IPS-NIHi7 (cell line): ENCODE measurements around the gene LAMA3.

Experiments used
- DNase-seq: peaks from one replicate; pipeline ENCODE4 v3.0.0; 2012; ENCODE audit warnings: mixed read lengths; ENCODE audit errors: extremely low spot score

Gene LAMA3

DNA sequence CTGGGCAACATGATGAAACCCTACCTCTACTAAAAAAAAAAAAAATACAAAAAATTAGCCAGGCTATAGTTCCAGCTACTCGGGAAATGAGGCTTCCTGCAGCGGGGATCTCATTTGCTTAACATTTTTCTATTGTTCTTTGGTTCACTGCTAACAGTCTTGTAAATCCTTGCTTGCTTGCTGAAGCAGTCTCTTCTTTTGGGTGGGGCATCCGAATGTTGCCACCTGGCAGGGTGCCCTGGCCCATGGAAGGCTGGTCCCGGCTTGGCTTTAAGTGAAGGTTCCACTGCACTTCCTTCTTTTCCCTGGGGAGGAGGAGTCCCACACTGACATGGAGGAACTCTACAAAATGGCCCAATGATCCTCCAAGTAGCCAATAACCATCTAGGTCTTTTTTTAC lies 20.5 kb upstream of the LAMA3 start:
- peak; percentile 55 for DNase-seq

- DNase-seq, result no peak
Observed at GRCh38 chr18:23669202-23669766, 20.0 kb upstream of the LAMA3 start.

DNA sequence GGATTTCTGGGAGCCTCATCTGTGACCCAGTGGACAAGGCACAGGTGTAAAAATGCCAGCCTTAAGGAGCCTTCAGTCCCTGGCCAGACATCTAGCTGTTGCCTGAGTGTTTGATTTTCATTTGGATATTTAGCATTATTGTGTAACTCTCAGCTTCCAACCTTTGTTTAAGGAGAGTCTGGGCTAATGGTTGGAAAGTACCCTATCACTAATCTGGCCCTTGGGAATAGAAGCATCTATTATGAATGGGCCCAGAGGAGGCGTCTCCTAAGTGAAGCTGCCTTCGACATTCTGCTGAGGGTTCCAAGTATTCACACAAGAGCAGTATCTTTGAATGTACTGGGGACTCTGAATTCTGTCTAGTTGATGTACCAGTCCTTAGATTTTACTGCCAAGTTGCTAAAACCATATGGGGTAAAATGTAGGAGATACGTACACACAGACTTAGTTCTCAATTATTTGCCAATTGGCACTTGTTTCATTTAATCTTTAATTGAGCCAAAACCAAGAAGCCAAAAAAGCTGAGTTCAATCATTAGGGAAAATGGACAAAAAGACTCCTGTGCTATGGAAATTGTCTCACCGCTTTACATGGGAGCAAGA lies 19.3 kb upstream of the LAMA3 start:
- DNase-seq, result no peak

- no peak for DNase-seq
Observed at GRCh38 chr18:23671564-23671963, 17.7 kb upstream of the LAMA3 start.

DNA sequence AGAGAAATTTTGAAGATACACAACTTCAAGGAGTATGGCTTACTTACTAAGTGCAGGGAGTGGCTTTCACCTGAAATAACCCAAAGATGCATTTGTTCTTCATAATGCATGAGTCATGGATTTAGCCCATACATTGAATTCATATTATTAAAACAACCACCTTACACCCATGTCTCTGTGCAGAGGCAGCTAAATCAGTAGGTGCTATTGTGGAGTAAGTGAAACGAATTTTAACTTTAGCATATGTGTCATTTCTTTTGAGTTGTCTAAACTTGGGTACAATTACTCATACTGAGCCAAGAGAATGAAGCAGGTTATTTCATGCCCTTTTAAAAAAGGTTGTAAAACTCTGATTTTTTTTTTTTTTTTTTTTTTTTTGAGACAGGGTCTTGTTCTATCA lies 15.5 kb upstream of the LAMA3 start:
- no peak for DNase-seq

- DNase-seq, result no peak
Observed at GRCh38 chr18:23675236-23675635, 14.0 kb upstream of the LAMA3 start.

DNA sequence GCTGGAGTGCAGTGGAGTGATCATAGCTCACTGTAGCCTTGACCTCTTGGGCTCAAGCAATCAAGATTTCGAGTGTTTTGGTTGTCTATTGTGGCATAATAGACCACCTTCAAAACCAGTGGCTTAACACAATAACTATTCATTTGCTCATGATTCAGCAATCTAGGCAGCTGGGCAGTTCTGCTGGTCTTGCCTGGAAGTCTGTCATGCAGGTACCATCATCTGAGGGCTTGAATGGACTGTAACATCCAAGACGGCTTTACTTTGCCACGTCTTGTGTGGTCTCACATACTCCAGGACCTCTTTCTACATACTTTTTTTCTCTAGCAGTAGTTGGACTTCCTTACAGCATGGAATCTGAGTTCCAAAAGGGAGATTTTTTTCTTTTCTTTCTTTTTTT lies 13.4 kb upstream of the LAMA3 start:
- no peak for DNase-seq

DNA sequence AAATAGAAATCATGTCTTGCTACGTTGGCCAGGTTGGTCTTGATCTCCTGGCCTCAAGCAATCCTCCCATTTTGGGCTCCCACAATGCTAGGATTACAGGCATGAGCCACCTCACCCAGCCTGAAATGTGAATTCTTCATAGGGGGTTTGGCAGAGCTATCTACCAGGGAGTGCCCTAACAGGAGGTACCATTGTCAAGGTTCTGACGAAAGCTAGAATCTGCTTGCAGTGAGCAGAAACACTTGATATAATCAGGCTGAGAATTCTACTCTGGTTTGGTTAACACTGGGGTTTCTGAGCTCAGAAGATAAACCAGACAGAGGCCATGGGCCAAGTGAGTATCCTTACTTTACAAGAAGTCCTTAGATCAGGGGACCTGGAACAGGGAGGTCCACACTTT lies 7.2 kb upstream of the LAMA3 start:
- DNase-seq, result no peak

DNA sequence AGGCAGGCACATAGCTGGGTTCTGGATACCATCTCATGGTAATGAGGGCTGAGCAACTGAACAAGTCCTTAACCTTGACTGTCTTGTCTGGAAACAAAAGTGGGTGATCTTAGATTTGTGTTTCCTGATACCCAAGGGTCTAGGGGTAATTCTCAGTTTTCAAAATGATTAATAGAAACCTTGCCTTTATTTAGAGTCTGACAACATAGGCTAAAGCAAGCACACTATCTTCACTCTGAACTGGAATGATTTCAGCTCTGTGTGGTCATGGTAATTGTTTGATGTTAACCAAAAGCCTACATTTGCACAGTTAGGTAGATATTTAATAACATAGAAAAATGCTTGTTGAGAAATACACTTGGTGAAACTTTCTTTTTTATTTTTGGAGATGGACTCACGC lies 6.8 kb upstream of the LAMA3 start:
- DNase-seq, result no peak

DNA sequence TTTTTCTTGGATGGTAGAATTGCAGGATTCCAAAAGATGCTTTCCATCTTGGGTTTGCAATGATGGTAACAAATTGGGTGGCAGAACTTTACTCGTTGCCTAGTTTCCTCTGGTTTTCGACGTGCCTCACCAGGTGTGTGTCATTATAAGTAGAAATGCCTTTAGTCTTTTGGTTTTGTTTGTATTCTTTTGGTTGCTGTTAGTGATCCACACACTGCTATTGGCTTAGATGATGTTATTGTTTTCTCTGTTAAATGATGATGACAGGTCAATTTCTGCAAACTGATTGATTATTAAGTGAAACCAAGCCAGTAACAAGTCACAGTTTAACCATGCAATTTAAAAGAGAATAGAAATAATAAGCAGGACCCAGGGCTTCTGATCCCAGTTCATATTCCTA lies 6.1 kb upstream of the LAMA3 start:
- no peak for DNase-seq

- DNase-seq, result no peak
Observed at GRCh38 chr18:23683671-23684070, 5.6 kb upstream of the LAMA3 start.

GRCh38 chr18:23684515-23685197 lies 4.6 kb upstream of the LAMA3 start:
- no peak for DNase-seq

- DNase-seq, result no peak
Observed at GRCh38 chr18:23688528-23688927, 725 bp upstream of the LAMA3 start.

- peak; percentile 46 for DNase-seq
Observed at GRCh38 chr18:23689616-23690504, 607 bp downstream of the LAMA3 start.

DNA sequence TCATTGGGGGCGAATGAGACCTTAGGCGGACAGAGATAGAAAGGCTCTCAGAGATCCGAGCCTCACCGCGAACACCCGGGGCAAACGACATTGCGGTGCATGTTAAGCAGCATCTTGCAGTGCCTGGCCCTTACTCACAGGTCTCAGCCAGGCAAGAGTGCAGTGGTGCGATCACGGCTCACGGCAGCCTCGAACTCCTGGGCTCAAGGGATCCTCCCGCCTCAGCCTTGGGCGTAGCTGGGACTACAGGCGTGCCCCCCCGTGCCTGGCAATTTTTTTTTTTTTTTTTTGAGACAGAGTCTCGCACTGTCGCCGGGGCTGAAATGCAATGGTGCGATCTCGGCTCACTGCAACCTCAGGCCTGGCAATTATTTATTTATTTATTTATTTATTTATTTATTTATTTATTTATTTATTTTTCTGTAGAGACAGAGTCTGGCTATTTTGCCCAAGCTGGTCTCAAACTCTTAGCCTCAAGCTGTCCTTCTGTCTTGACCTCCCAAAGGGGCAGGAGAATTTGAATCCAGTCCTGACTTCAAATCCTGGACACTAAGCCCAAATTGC lies 1.3 kb downstream of the LAMA3 start:
- DNase-seq, result no peak

DNA sequence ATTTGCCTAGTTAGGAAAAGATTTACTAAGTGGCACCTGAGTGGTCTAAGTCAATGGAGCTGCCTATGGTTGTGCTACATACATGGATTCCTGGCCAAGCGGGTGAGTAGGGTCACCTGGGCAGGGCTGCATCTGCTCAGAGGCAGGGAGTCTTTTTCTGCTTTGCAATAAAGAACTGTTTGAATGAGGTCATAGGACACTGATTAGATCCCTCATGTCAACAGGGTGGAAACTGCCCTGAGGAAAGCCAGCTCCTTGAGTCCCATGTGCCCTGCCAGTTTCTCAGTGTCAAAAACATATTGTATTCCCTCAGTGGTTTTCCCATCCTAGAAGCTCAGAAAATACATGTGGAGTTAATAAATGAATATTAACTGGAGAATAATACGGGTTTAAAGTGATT lies 4.6 kb downstream of the LAMA3 start:
- DNase-seq, result no peak

GRCh38 chr18:23694637-23695430 lies 5.6 kb downstream of the LAMA3 start:
- DNase-seq, result no peak

DNA sequence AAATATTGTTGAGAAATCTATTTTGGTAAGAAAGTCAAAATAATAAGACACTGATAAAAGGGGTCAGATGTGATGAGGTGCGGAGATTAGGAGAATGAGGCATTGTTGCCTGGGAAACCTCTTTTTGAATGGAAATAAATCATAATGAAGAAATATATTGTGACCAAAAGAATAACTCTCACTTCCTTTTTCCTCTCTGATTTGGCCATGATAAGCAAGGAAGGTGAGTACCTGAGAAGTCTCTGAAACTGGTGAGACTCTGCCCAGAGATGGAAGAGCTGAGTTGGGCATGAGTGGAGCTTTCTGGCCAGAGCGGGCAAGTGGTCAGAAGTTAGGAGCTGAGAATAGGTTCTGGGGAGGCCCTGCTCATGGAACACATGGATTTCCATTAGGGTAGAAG lies 11.8 kb downstream of the LAMA3 start:
- DNase-seq, result no peak

DNA sequence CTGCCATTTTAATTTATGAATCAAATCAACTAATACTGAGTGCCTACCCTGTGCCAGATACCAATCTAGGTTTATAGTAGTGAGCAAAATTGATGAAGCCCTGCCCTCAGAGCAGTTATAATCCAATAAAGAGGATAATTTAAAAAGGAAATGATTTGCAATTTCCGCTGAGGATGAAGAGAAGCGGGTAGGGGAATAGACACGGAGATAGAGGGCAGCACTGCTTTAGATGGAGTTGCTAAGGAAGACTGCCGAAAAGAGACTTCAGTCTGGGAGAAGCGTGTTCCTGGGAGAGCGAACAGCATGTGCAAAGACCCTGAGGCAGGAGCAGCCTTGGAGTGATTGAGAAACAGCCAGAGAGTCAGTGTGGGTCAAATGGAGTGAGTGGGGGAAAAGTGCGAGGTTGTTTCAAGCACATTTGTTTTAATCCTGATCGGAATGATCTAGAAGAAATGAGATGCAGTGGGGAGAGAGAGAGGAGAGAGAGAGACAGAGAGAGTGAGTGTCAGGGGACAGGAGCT lies 12.4 kb downstream of the LAMA3 start:
- no peak for DNase-seq

DNA sequence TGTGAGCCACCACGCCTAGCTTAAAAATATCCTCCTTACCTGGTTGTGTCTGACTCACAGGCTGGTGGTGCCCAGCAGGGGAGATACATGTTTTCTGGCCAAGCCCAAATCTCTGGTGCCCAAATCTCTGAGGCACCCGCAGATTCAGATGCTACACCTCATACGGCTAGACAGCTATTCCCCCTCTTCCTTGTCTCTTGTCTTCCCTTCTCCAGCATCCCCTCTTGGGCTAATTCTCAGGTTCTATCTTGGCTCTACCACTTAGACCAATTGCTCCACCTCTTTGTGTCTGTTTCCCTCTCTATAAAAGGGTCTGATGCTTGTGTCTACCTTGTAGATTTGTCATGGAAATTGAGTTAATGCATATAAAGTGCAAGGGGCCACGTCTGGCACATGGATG lies 13.4 kb downstream of the LAMA3 start:
- DNase-seq, result no peak
